ENCODE results near the gene OLFM3. TPM values are rescaled to one million over a fixed set of nuclear protein-coding genes. Genes with fewer than 3 reads are reported as not detected.

OLFM3 gene
- total RNA-seq, 1 experiment from 2014 or later = 0.26 TPM

GRCh38 chr1:101965341-101965740, 31.4 kb downstream of the OLFM3 start:
- no peak overlapping the region for H2BK5ac ChIP-seq (ENCODE audit: insufficient read length, low read length)
- H3K4me1 ChIP-seq (ENCODE audit: insufficient read depth, low read length) = no peaks in the 10 kb centered on the region; the same call in 1 of the 2 replicates
- H3K4ac ChIP-seq (ENCODE audit: low read depth, low read length) = no peak overlapping the region
- no peaks in the 10 kb centered on the region for H4K20me1 ChIP-seq (ENCODE audit: control insufficient read depth, insufficient read depth, insufficient read length)
- no peak overlapping the region for H3K56ac ChIP-seq (ENCODE audit: insufficient read length, low read depth, low read length)
- no peaks in the 10 kb centered on the region for H3K79me1 ChIP-seq (ENCODE audit: insufficient read depth, low read depth, low read length, poor library complexity, severe bottlenecking)
- Mint-ChIP-seq H3K9me3 (no peaks in the 10 kb centered on the region), H3K4me3 (no peak overlapping the region), H3K36me3 (ENCODE audit: insufficient read depth in 1 of 3, low read depth in 3 of 3) (no peaks in the 10 kb centered on the region), H3K27me3 (ENCODE audit: low read depth) (no peaks in the 10 kb centered on the region), H3K4me1 (peaks cover 0 to 8% of the 10 kb centered on the region in 2 experiments; a peak in 1 of 4 replicates), H3K27ac (no peak overlapping the region)
- no peaks in the 10 kb centered on the region for H3K79me2 ChIP-seq (ENCODE audit: insufficient read depth, low read length)
- no peak overlapping the region for H3K23ac ChIP-seq (ENCODE audit: insufficient read length, low read depth, low read length)
- no peak overlapping the region for H4K8ac ChIP-seq (replicated peaks; ENCODE audit: insufficient read length, low read depth, low read length)
- H2AK5ac ChIP-seq (ENCODE audit: insufficient read length, low read length) = no peak overlapping the region
- WGBS (ENCODE audit: extremely low coverage, insufficient read length, low lambda C conversion rate) = 100% methylated on average over 1 of the region's 2 CpGs
- no peak overlapping the region for H2BK120ac ChIP-seq (ENCODE audit: low read depth, low read length, poor library complexity, severe bottlenecking)
- no peak overlapping the region for H3T11ph ChIP-seq (ENCODE audit: low read length)
- no peak overlapping the region for H3K9ac ChIP-seq (ENCODE audit: extremely low read depth, insufficient read length, low read length)
- H2BK20ac ChIP-seq (ENCODE audit: low read depth, low read length, poor library complexity, severe bottlenecking) = no peak overlapping the region
- no peak for DNase-seq
- no peak for TF ChIP-seq CTCF (conservative IDR thresholded peaks at IDR 0.05)
- no peaks in the 10 kb centered on the region for H3K9me3 ChIP-seq (ENCODE audit: control insufficient read depth, low read depth, low read length)
- no peak overlapping the region for H4K5ac ChIP-seq (ENCODE audit: insufficient read length, low read depth, low read length)
- no peak overlapping the region for H3K27ac ChIP-seq (ENCODE audit: insufficient read length, low read depth, low read length)
- H2AFZ ChIP-seq (ENCODE audit: low read length) = no peak overlapping the region
- peaks cover 2% of the 10 kb centered on the region for H3K23me2 ChIP-seq (ENCODE audit: insufficient read length, low read depth, low read length, poor library complexity, severe bottlenecking)
- no peak overlapping the region for H4K91ac ChIP-seq (ENCODE audit: insufficient read length, low read depth, low read length)
- H3K14ac ChIP-seq (ENCODE audit: insufficient read depth, low read length) = no peak overlapping the region
- H3K18ac ChIP-seq (ENCODE audit: insufficient read length, low read depth, low read length) = no peak overlapping the region
- no peaks in the 10 kb centered on the region for H3K27me3 ChIP-seq (ENCODE audit: insufficient read depth, low read length)
- H2BK15ac ChIP-seq (ENCODE audit: low read depth, low read length) = no peak overlapping the region
- H2BK12ac ChIP-seq (ENCODE audit: insufficient read length, low read depth, low read length) = no peak overlapping the region
- no peak overlapping the region for H3K4me2 ChIP-seq (ENCODE audit: insufficient read depth, insufficient read length, low read length)
